Neural crest cell (in vitro differentiated cells): ENCODE measurements around the gene DNAJB6. TPM values are rescaled to one million over a fixed set of nuclear protein-coding genes. Genes with fewer than 3 reads are reported as not detected.

Experiments used
- DNase-seq: peaks from one replicate; pipeline ENCODE4 v3.0.0; 2021; ENCODE audit warnings: low read depth, mixed read lengths, low spot score
- H3K27ac Mint-ChIP-seq: one replicate; pipeline ENCODE4 v1.8.0; 2021; ENCODE audit warnings: mild to moderate bottlenecking, mixed read lengths; ENCODE audit not compliant: unreplicated experiment
- H3K27me3 Mint-ChIP-seq: 2 replicates; pipeline ENCODE4 v1.8.0; 2021; ENCODE audit warnings: low read depth, mild to moderate bottlenecking, mixed read lengths
- H3K36me3 Mint-ChIP-seq: 2 replicates; pipeline ENCODE4 v1.8.0; 2021; ENCODE audit warnings: low read depth, mild to moderate bottlenecking, mixed read lengths
- H3K4me1 Mint-ChIP-seq: 2 replicates; pipeline ENCODE4 v1.8.0; 2021; ENCODE audit warnings: mixed read lengths
- H3K4me3 Mint-ChIP-seq: one replicate; pipeline ENCODE4 v1.8.0; 2021; ENCODE audit warnings: mild to moderate bottlenecking, mixed read lengths
- H3K9me3 Mint-ChIP-seq: 2 replicates; pipeline ENCODE4 v1.8.0; 2021; ENCODE audit warnings: mixed read lengths
- total RNA-seq: library from RNA; stranded (reverse); gene quantifications from 2 replicates; pipeline ENCODE4 v1.2.1, GENCODE V29; 2021
- TF ChIP-seq, protein P1 (sequence below): fragments of 200-600 bp; sonication (generic); conservative IDR thresholded peaks from 2 replicates; pipeline ENCODE4 v1.5.0; 2021; ENCODE audit warnings: antibody characterized with exemption, mild to moderate bottlenecking

DNAJB6 gene
- total RNA-seq, 1 donor from 2014 or later, result 102 TPM

DNA sequence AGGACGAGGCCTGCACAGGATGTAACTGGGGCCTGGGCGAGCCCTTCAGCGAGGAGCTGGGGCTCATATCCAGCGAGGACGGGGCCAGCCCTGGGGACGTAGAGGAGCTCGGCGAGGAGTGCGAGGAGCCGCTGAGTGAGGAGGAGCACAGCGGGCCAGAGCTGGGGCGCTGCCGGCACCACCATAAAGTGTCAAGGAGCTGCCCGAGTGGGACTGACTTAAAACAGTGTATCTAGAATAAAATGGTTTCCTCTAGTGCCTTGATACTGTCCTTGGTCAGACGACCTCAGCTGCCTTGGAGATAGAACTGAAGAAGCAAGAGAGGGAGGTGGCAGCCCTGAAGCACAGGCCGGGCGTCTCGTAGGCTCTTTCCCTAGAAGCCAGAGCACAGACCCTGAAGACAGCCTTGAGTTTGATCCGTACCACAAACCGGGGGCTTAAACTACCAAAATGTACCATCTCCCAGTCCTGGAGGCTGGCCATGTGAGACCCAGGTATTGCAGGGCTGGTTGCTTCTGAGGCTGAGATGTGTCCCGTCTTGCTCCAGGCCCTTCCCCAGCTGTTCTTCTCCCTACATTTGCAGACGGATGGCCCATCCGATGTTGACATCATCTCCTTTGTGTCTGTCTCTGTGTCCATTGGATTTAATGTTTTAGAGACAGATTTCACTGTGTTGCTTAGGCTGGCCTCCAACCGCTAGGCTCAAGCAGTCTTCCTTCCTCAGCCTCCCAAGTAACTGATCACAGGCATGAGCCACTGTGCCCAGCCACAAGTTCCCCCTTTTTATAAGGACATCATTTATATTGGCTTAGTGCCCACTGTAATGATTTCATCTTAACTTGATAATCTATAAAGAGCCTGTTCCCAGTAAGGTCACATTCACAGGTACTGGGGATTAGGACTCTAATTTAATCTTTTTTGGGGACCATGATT, 35.8 kb downstream of the DNAJB6 start:
- H3K36me3 Mint-ChIP-seq, result peaks cover 32% of the 10 kb centered on the region
- no peak for DNase-seq
- H3K9me3 Mint-ChIP-seq, result no peaks in the 10 kb centered on the region
- H3K27me3 Mint-ChIP-seq, result no peaks in the 10 kb centered on the region
- H3K4me3 Mint-ChIP-seq, result no peak overlapping the region
- TF ChIP-seq, protein P1, sequence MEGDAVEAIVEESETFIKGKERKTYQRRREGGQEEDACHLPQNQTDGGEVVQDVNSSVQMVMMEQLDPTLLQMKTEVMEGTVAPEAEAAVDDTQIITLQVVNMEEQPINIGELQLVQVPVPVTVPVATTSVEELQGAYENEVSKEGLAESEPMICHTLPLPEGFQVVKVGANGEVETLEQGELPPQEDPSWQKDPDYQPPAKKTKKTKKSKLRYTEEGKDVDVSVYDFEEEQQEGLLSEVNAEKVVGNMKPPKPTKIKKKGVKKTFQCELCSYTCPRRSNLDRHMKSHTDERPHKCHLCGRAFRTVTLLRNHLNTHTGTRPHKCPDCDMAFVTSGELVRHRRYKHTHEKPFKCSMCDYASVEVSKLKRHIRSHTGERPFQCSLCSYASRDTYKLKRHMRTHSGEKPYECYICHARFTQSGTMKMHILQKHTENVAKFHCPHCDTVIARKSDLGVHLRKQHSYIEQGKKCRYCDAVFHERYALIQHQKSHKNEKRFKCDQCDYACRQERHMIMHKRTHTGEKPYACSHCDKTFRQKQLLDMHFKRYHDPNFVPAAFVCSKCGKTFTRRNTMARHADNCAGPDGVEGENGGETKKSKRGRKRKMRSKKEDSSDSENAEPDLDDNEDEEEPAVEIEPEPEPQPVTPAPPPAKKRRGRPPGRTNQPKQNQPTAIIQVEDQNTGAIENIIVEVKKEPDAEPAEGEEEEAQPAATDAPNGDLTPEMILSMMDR, result no peak
- no peak overlapping the region for H3K27ac Mint-ChIP-seq
- H3K4me1 Mint-ChIP-seq, result peaks cover 29% of the 10 kb centered on the region

DNA sequence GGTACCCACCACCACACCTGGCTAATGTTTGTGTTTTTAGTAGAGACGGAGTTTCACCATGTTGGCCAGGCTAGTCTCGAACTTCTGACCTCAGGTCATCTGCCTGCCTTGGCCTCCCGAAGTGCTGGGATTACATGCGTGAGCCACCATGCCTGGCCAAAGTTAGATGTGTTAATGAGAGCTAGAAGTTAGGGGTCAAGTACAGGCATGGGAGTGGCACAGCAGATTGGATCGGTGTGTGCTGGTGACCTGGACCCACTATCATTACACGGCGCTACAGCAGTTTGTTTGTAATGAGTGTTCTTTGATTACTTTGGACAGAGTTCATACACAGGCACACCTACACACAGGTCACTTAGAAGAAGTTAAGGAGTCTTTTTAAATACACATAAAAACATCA, 36.7 kb downstream of the DNAJB6 start:
- DNase-seq, result no peak
- Mint-ChIP-seq H3K4me1 (peaks cover 36% of the 10 kb centered on the region), H3K27me3 (no peaks in the 10 kb centered on the region), H3K27ac (peak overlapping the region; percentile 43), H3K4me3 (no peak overlapping the region), H3K9me3 (no peaks in the 10 kb centered on the region), H3K36me3 (peaks cover 31% of the 10 kb centered on the region)
- TF ChIP-seq, protein P1, result no peak

DNA sequence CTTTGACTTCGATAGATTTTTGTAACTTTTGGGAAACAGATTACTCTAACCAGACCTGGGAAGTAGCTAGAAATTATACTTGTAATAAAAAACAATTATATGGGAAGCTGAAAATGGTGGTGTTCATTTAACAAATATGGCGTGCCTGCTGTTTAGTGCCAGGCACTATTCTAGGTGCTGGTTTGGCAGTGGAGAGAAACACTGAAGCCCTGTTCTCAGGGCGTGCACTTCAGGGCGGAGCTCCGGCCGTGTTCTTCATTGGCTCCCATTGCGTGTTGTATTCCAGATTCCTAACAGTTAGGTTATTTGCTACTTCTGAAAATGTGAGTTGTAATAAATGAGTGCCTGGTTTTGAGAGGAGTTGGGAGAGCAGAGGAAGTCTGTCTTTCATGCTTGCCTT, 38.6 kb downstream of the DNAJB6 start:
- no peak for DNase-seq
- Mint-ChIP-seq H3K9me3 (no peaks in the 10 kb centered on the region), H3K36me3 (peaks cover 22% of the 10 kb centered on the region), H3K4me1 (peaks cover 36% of the 10 kb centered on the region), H3K27ac (no peak overlapping the region), H3K4me3 (no peak overlapping the region), H3K27me3 (no peaks in the 10 kb centered on the region)
- TF ChIP-seq, protein P1, result no peak

DNA sequence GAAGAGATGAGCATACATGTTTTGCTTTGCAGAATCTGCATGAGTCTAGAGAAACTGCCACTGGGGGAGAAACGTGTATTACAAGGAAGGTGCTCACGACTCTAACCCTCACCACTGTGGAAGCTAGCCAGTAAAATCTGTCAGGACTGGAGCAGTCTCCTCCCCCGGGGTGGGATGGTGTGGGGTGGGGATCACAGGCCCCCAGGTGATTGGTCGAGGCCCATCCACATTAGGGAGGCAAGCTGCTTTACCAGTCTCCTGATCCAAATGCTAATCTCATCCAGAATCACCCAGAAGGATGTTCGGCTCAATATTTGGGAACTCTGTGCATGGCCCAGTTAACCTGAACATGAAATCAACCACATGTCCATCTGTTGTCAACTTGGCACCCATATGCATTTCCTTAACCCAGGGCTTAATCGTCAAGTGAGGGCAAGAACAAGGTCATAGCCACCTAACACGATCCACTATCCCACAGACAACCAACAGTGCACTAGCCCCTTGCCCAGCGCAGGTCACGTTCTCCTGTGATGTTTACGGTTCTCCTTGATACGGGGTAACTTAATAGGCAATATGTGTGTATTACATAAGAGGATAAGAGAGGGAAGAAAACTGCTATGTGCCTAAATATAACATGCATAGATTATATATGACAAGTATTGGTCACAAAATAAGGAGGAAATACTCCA, 40.8 kb downstream of the DNAJB6 start:
- Mint-ChIP-seq H3K4me3 (no peak overlapping the region), H3K4me1 (peaks cover 36% of the 10 kb centered on the region), H3K36me3 (peaks cover 16% of the 10 kb centered on the region), H3K9me3 (no peaks in the 10 kb centered on the region), H3K27ac (peak overlapping the region; percentile 46), H3K27me3 (no peaks in the 10 kb centered on the region)
- no peak for DNase-seq
- TF ChIP-seq, protein P1, result no peak

DNA sequence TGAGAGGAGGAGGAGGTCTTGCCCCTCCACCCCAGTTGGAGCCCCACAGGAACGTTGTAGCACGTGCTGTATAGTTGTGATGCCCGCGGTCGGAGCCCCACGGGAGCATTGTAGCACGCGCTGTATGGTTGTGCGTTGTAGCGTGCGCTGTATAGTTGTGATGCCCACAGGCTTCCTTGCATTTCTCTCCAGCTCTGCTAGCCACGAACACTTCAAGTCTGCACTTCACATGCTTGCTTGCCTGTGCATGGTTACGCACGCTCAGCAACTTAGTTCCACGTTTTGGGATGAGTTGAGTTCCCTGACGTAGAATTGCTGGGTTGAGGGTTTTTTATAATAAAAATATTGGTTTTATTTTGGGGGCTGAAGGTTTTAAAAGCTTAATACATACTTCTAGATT, 41.6 kb downstream of the DNAJB6 start:
- no peaks in the 10 kb centered on the region for H3K9me3 Mint-ChIP-seq
- H3K4me1 Mint-ChIP-seq, result peaks cover 32% of the 10 kb centered on the region

More for the DNA sequence above, 41.6 kb downstream of the DNAJB6 start:
- Mint-ChIP-seq H3K27ac (no peak overlapping the region), H3K27me3 (no peaks in the 10 kb centered on the region), H3K36me3 (peaks cover 11% of the 10 kb centered on the region), H3K4me3 (no peak overlapping the region)
- TF ChIP-seq, protein P1, result no peak
- DNase-seq, result no peak
